K562 (cell line): ENCODE data around the gene ARMCX2.

ENCODE experiments used
- FOXP1 ChIP-seq: sonication (generic); formaldehyde crosslinking; IDR thresholded peaks from 2 replicates; pipeline ENCODE4 v1.8.0; 2022; ENCODE audit warnings: mild to moderate bottlenecking, missing genetic modification reagents
- RAD21 ChIP-seq, 2 experiments: fragments of 250-450 bp in 1 of 2; fragments of 450-650 bp in 1 of 2; sonication (Bioruptor Pico) in 1 of 2; formaldehyde crosslinking in 1 of 2; IDR thresholded peaks in 1 of 2; conservative IDR thresholded peaks in 1 of 2; 2 replicates each; pipeline versions ENCODE4 v1.4.0 to v1.8.0; 2020 to 2022; ENCODE audit warnings: mild to moderate bottlenecking in 2 of 2, moderate library complexity in 1 of 2

DNA sequence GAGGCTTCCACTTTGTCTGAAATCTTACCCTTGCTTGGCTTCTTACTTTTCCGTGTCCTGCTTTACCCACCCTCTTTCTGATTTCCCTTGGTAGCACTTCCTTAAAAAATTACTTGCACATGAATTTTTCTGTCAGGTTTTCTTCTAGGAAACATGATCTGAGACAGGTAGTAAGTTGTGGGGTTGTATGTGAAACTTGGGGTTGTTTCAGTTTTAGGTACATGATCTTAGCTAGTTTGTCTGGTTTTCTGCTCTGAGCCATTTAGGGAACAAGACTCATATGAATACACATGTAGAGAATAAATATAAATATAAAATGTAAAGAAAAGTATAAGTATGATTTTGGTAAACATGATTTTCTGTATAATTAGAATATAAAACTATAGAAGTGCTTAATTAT, 17.4 kb upstream of the ARMCX2 start:
- TF ChIP-seq FOXP1 (CRISPR knock-in tag) (no peak), RAD21 (CRISPR knock-in tag; conservative IDR thresholded peaks at IDR 0.05 in 1 of 2, IDR thresholded peaks at IDR 0.05 in 1 of 2) (no peak)
